ENCODE data around the gene CLDN3. TPM values are rescaled to one million over a fixed set of nuclear protein-coding genes. Genes with fewer than 3 reads are reported as not detected.
A peak's percentile ranks its signal among the peaks of the same experiment; 100 is the strongest.

Gene CLDN3
- total and polyA plus RNA-seq, 10 of the 15 experiments (the other 5 are each of a cell fraction or from before 2014, with no cell fraction given): 0.05 TPM; not detected in 9

DNA sequence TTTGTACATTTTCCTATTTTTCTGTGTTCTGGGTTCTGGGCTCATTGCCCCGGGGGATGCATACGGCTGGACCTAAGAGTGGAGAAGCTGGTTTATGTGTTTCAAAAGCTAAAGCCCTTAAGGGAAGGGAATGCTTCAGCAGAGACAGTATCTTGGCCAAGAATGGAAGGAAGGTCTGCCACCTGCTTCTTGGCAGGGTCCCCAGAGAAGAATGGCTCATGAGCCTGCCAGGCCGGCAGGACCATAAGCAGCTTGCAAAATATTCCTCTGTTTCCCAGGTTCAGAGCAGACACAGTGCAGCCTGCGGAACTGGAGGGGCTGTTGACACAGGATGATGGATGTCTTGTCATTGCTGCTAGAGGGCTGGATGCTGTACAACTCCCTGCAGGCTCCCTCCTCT lies 23.7 kb downstream of the CLDN3 start (continued):
- TF ChIP-seq, protein P1, sequence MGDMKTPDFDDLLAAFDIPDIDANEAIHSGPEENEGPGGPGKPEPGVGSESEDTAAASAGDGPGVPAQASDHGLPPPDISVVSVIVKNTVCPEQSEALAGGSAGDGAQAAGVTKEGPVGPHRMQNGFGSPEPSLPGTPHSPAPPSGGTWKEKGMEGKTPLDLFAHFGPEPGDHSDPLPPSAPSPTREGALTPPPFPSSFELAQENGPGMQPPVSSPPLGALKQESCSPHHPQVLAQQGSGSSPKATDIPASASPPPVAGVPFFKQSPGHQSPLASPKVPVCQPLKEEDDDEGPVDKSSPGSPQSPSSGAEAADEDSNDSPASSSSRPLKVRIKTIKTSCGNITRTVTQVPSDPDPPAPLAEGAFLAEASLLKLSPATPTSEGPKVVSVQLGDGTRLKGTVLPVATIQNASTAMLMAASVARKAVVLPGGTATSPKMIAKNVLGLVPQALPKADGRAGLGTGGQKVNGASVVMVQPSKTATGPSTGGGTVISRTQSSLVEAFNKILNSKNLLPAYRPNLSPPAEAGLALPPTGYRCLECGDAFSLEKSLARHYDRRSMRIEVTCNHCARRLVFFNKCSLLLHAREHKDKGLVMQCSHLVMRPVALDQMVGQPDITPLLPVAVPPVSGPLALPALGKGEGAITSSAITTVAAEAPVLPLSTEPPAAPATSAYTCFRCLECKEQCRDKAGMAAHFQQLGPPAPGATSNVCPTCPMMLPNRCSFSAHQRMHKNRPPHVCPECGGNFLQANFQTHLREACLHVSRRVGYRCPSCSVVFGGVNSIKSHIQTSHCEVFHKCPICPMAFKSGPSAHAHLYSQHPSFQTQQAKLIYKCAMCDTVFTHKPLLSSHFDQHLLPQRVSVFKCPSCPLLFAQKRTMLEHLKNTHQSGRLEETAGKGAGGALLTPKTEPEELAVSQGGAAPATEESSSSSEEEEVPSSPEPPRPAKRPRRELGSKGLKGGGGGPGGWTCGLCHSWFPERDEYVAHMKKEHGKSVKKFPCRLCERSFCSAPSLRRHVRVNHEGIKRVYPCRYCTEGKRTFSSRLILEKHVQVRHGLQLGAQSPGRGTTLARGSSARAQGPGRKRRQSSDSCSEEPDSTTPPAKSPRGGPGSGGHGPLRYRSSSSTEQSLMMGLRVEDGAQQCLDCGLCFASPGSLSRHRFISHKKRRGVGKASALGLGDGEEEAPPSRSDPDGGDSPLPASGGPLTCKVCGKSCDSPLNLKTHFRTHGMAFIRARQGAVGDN (IDR thresholded peaks at IDR 0.05): no peak
- TF ChIP-seq NR2C2 (IDR thresholded peaks at IDR 0.05; ENCODE audit: borderline replicate concordance, control insufficient read depth, insufficient read length, low read depth) (no peak), EP300 (IDR thresholded peaks at IDR 0.05; ENCODE audit: borderline replicate concordance in 1 of 2, control insufficient read depth in 1 of 2, low read depth in 2 of 2, low read length in 2 of 2) (no peak)

DNA sequence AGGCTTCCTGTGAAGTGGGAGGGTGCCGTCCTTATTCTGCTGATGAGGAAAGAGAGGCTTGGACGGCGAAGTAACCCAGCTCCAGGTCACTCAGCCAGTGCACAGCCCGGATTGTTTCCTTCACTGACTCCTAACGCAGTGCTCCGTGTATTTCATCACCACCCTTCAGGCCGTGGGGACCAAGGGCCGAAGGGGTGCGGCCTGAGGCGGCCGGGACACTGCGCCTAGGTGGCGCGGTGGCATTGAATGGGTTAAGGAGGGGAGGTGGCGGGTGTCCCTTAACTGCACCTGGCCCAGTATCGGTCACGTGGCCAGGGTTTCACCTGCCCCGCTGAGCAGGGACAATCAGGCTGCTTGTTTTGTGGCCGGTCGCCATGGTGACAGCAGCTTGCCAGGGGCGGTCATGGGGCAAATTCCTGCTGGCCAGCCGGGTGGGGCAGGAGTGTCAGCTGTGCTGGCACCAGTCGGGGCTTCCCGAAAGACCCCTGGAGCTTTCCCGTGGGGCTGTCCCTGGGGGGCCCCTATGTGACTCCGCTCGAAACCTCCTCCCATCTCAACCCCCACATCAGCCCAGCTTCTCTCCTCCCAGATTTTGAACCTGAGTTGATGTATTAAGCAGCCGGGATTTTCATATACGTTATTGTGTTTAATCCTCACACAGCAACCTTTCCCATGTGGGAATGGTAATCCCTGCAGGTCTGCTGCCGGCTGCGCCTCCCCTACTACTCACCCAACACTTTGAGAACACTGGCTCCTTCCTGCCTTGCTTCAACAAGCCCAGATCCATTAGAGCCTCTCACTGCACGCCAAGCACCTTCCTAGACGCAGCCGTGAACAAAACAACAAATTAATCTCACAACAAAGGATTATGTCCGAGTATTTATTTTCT lies 27.1 kb downstream of the CLDN3 start:
- no peaks in the 10 kb centered on the region; the same call in 1 of the 2 replicates for H3K79me2 ChIP-seq (ENCODE audit: control insufficient read depth, insufficient read depth, low read length)
- no peaks in the 10 kb centered on the region for H3K36me3 ChIP-seq (ENCODE audit: control insufficient read depth in 2 of 2, insufficient read depth in 2 of 2, low read length in 1 of 2)
- ChIA-PET POLR2A (interaction anchor here (0.9 kb wide), 1 partner anchor 100 kb away, joined by 3 read pairs; no protein-coding TSS in a partner anchor), SMC1A (ENCODE audit: uncharacterized antibody, unreplicated experiment) (no interaction called here), CTCF (interaction anchor here (0.7 to 1.0 kb wide), 3 partner anchors 45 to 463 kb away, joined by 3 to 4 read pairs (median 3); no protein-coding TSS in a partner anchor), RAD21 (ENCODE audit: unreplicated experiment) (no interaction called here)
- H3K9ac ChIP-seq (ENCODE audit: control insufficient read depth, insufficient read depth, low read length): no peak overlapping the region
- intact Hi-C loops (cut with micrococcal nuclease; ENCODE audit: unreplicated experiment) (no loop called here), in situ Hi-C loops (cut with MboI) (no loop called here)
- H3K27ac ChIP-seq (ENCODE audit: control insufficient read depth, insufficient read depth): no peak overlapping the region
- ATAC-seq: peak; percentile 28
- no peaks in the 10 kb centered on the region for H3K9me3 ChIP-seq (replicated peaks; ENCODE audit: control insufficient read depth, insufficient read depth, low read length)
- BruUV-seq (replicated peaks): no TSS peak
- DNase-seq (ENCODE audit: low read depth, low spot score): no peak
- H3K4me2 ChIP-seq (ENCODE audit: control insufficient read depth, insufficient read depth): no peak overlapping the region
- WGBS (ENCODE audit: insufficient coverage, insufficient replicate concordance, low lambda C conversion rate, missing lambda C conversion rate): 47% methylated on average over 33 of the region's 35 CpGs
- FAIRE-seq: no peak
- H3K4me1 ChIP-seq (ENCODE audit: control insufficient read depth, insufficient read depth, low read length): no peaks in the 10 kb centered on the region; the same call in 1 of the 2 replicates
- no peak overlapping the region for H2AFZ ChIP-seq (ENCODE audit: control insufficient read depth, low read depth, low read length)
- no peaks in the 10 kb centered on the region for H4K20me1 ChIP-seq (ENCODE audit: control insufficient read depth, insufficient read depth)
- H3K27me3 ChIP-seq (replicated peaks in 1 of 2; ENCODE audit: control insufficient read depth in 2 of 2, insufficient read depth in 2 of 2, low read length in 1 of 2): no peaks in the 10 kb centered on the region
- no peak overlapping the region for H3K4me3 ChIP-seq
- TF ChIP-seq, protein P2, sequence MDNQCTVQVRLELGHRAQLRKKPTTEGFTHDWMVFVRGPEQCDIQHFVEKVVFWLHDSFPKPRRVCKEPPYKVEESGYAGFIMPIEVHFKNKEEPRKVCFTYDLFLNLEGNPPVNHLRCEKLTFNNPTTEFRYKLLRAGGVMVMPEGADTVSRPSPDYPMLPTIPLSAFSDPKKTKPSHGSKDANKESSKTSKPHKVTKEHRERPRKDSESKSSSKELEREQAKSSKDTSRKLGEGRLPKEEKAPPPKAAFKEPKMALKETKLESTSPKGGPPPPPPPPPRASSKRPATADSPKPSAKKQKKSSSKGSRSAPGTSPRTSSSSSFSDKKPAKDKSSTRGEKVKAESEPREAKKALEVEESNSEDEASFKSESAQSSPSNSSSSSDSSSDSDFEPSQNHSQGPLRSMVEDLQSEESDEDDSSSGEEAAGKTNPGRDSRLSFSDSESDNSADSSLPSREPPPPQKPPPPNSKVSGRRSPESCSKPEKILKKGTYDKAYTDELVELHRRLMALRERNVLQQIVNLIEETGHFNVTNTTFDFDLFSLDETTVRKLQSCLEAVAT (IDR thresholded peaks at IDR 0.05): no peak
- TF ChIP-seq SIN3A (IDR thresholded peaks at IDR 0.05; ENCODE audit: low read depth, low read length): no peak
- TF ChIP-seq, protein P3, sequence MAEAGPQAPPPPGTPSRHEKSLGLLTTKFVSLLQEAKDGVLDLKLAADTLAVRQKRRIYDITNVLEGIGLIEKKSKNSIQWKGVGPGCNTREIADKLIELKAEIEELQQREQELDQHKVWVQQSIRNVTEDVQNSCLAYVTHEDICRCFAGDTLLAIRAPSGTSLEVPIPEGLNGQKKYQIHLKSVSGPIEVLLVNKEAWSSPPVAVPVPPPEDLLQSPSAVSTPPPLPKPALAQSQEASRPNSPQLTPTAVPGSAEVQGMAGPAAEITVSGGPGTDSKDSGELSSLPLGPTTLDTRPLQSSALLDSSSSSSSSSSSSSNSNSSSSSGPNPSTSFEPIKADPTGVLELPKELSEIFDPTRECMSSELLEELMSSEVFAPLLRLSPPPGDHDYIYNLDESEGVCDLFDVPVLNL (IDR thresholded peaks at IDR 0.05; ENCODE audit: low read depth, low read length): no peak
- TF ChIP-seq, protein P4, sequence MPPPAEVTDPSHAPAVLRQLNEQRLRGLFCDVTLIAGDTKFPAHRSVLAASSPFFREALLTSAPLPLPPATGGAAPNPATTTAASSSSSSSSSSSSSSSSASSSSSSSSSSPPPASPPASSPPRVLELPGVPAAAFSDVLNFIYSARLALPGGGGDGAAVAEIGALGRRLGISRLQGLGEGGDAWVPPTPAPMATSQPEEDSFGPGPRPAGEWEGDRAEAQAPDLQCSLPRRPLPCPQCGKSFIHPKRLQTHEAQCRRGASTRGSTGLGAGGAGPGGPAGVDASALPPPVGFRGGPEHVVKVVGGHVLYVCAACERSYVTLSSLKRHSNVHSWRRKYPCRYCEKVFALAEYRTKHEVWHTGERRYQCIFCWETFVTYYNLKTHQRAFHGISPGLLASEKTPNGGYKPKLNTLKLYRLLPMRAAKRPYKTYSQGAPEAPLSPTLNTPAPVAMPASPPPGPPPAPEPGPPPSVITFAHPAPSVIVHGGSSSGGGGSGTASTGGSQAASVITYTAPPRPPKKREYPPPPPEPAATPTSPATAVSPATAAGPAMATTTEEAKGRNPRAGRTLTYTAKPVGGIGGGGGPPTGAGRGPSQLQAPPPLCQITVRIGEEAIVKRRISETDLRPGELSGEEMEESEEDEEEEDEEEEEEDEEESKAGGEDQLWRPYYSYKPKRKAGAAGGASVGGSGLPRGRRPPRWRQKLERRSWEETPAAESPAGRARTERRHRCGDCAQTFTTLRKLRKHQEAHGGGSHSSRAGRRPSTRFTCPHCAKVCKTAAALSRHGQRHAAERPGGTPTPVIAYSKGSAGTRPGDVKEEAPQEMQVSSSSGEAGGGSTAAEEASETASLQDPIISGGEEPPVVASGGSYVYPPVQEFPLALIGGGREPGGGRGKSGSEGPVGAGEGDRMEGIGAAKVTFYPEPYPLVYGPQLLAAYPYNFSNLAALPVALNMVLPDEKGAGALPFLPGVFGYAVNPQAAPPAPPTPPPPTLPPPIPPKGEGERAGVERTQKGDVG (CRISPR knock-in tag; IDR thresholded peaks at IDR 0.05): no peak
- TF ChIP-seq IKZF2 (IDR thresholded peaks at IDR 0.05): 0 out of 4 replicates have a peak, but pooled peaks of 1 of the 2 experiments have one; percentile 25
- TF ChIP-seq BHLHE40 (IDR thresholded peaks at IDR 0.05; ENCODE audit: borderline replicate concordance in 1 of 2, low read depth in 2 of 2, low read length in 1 of 2): peak; percentile 80 to 90

All from GM12878 (cell line).